T-cell (primary cell): ENCODE data around the gene AP1G1. TPM values are rescaled to one million over a fixed set of nuclear protein-coding genes. Genes with fewer than 3 reads are reported as not detected.
A peak's percentile ranks its signal among the peaks of the same experiment; 100 is the strongest.
"Not testable (repeated sequence)": the region's sequence is repeated elsewhere in the genome, so short reads cannot be mapped to it uniquely, and the experiment has no call there.

Source experiments
- ATAC-seq, 4 experiments: fragments of 200-7000 bp in 3 of 4; fragments of 150-1000 bp in 1 of 4; cut with Tn5 transposase; replicated peaks in 1 of 4; 1 replicate in 3 of 4; 2 replicates in 1 of 4; pipeline ENCODE4 v1.10.0; 2021; ENCODE audit warnings: moderate library complexity in 3 of 4, mild to moderate bottlenecking in 2 of 4, moderate number of reproducible peaks in 1 of 4
- CTCF ChIA-PET, 2 donors: fragments of 300-600 bp; sonication (Branson Sonifier 250); formaldehyde crosslinking; loops; one replicate each; lab custom pipeline; 2022; ENCODE audit warnings: antibody characterized with exemption in 2 of 2; lab: Charles Lee
- POLR2A ChIA-PET, 2 donors: fragments of 300-600 bp; sonication (Branson Sonifier 250); formaldehyde crosslinking; loops; one replicate each; lab custom pipeline; 2022; ENCODE audit warnings: antibody characterized with exemption in 2 of 2; lab: Charles Lee
- DNase-seq, 35 experiments: peaks; one replicate each; pipeline versions ENCODE4 v3.0.0 to v3.0.0-alpha.2; 2013 to 2023
- H3K27ac ChIP-seq: one replicate; pipeline ENCODE4 v1.5.1; 2013; ENCODE audit warnings: low read length
- H3K27me3 ChIP-seq, 2 experiments: replicated peaks in 1 of 2; 1 replicate in 1 of 2; 2 replicates in 1 of 2; pipeline versions ENCODE4 v1.6.1 to v1.7.0; 2013; ENCODE audit warnings: low read length in 1 of 2, mixed read lengths in 1 of 2; ENCODE audit not compliant: control insufficient read depth in 2 of 2, insufficient read depth in 2 of 2; ENCODE audit errors: extremely low read depth in 1 of 2
- H3K36me3 ChIP-seq, 2 donors: 1 replicate in 1 of 2; 2 replicates in 1 of 2; pipeline versions ENCODE4 v1.6.1 to v1.7.0; 2013; ENCODE audit warnings: low read length in 1 of 2; ENCODE audit not compliant: control insufficient read depth in 2 of 2, insufficient read depth in 1 of 2; ENCODE audit errors: extremely low read depth in 1 of 2
- H3K4me1 ChIP-seq, 2 experiments: 1 replicate in 1 of 2; 2 replicates in 1 of 2; pipeline versions ENCODE4 v1.6.1 to v1.7.0; 2013; ENCODE audit warnings: low read length in 2 of 2, mixed read lengths in 1 of 2; ENCODE audit not compliant: insufficient read depth in 2 of 2, control insufficient read depth in 1 of 2; ENCODE audit errors: extremely low read depth in 1 of 2
- H3K4me3 ChIP-seq, 2 donors: 1 replicate in 1 of 2; 2 replicates in 1 of 2; pipeline versions ENCODE4 v1.5.1 to v1.7.0; 2013; ENCODE audit warnings: mild to moderate bottlenecking in 2 of 2, low read length in 1 of 2, moderate library complexity in 1 of 2; ENCODE audit not compliant: control insufficient read depth in 1 of 2; ENCODE audit errors: extremely low read depth in 1 of 2
- H3K9me3 ChIP-seq: 2 replicates; pipeline ENCODE4 v1.7.0; 2013
- H3K27ac Mint-ChIP-seq, 2 donors: one replicate each; pipeline ENCODE4 v1.8.0; 2020 to 2021; ENCODE audit warnings: mild to moderate bottlenecking in 2 of 2, mixed read lengths in 2 of 2
- H3K27me3 Mint-ChIP-seq, 2 donors: one replicate each; pipeline ENCODE4 v1.8.0; 2021 to 2022; ENCODE audit warnings: mixed read lengths in 2 of 2
- H3K36me3 Mint-ChIP-seq: one replicate; pipeline ENCODE4 v1.8.0; 2021; ENCODE audit warnings: mixed read lengths
- H3K4me1 Mint-ChIP-seq, 3 donors: one replicate each; pipeline ENCODE4 v1.8.0; 2020 to 2022; ENCODE audit warnings: mixed read lengths in 3 of 3, mild to moderate bottlenecking in 1 of 3
- H3K4me3 Mint-ChIP-seq, 3 donors: one replicate each; pipeline ENCODE4 v1.8.0; 2020 to 2022; ENCODE audit warnings: mild to moderate bottlenecking in 3 of 3, mixed read lengths in 3 of 3, moderate library complexity in 3 of 3
- H3K9me3 Mint-ChIP-seq, 3 donors: one replicate each; pipeline ENCODE4 v1.8.0; 2020 to 2022; ENCODE audit warnings: mixed read lengths in 3 of 3
- WGBS: methylation state at CpG from one replicate; pipeline ENCODE4 v1.1.5; 2013; ENCODE audit warnings: missing lambda C conversion rate; ENCODE audit not compliant: insufficient coverage; 5-methylcytosine and 5-hydroxymethylcytosine counted together
- total RNA-seq, 35 experiments: library from RNA in 6 of 35; stranded (reverse) in 6 of 35; fragments of 120-200 nt in 1 of 35; gene quantifications; one replicate each; pipeline versions ENCODE4 v1.2.1 to v1.2.4 and lab custom pipeline; 2013 to 2026

AP1G1 gene
- total RNA-seq, 5 donors from 2014 or later (not counting 1 experiment from before 2014, with no cell fraction given), result 96.6 to 152 (median 101) TPM

DNA sequence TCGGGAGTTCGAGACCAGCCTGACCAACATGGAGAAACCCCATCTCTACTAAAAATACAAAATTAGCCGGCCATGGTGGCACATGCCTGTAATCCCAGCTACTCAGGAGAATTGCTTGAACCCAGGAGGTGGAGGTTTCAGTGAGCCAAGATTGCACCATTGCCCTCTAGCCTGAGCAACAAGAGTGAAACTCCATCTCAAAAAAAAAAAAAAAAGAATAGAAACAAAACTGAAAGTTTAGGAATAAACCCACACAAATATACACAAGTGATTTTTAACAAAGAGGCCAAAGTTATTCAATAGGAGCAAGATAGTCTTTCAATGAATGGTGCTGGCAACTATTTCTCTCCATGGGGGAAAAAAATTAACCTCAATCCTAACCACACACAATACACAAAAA, 18.3 kb downstream of the AP1G1 start:
- Mint-ChIP-seq H3K36me3 (peaks cover 25% of the 10 kb centered on the region), H3K4me3 (peak overlapping the region in 1 of 3 donors; percentile 4), H3K4me1 (peaks cover 63 to 67% (median 63%) of the 10 kb centered on the region in 3 donors), H3K27ac (peak overlapping the region in 1 of 2 donors; percentile 58)
- not testable (repeated sequence) for H3K27ac ChIP-seq, H3K4me3 ChIP-seq, H3K27me3 Mint-ChIP-seq, DNase-seq, H3K27me3 ChIP-seq, H3K9me3 Mint-ChIP-seq, ATAC-seq, H3K9me3 ChIP-seq
- ChIA-PET CTCF (interaction anchor here (0.6 to 1.4 kb wide), 2 partner anchors 22 to 92 kb away, joined by 3 to 5 read pairs; no protein-coding TSS in a partner anchor), POLR2A (interaction anchor here in 1 of 2 donors (0.5 to 1.3 kb wide), 3 partner anchors 17 to 150 kb away, joined by 3 read pairs; partner anchors contain the start of gene AP1G1)
- no CpG with 5 or more reads among the region's 3 CpGs for WGBS
- H3K4me1 ChIP-seq, result peaks cover 19 to 40% of the 10 kb centered on the region in 2 experiments
- H3K36me3 ChIP-seq, result peaks cover 2 to 33% of the 10 kb centered on the region in 2 donors

DNA sequence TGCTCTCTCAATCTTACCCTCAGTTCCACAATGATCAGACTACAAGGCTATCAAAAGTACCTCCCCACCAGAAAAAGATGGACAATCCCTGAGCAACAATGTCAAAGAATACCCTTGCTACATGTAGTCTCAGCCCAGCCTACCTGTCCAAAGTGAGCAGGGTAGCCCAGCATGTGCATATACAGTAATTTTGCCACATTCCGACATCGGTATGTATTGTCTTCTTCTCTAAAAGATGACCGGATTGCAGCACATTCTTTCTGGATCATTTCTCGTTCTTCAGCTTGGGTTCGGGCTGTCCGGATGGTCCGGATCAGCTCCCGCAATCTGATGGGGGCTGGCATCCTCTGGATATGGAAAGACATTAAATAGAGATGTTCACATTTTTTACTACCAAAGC, 19.5 kb downstream of the AP1G1 start:
- no peak overlapping the region for H3K4me3 ChIP-seq
- Mint-ChIP-seq H3K9me3 (no peaks in the 10 kb centered on the region), H3K4me3 (no peak overlapping the region), H3K4me1 (peaks cover 57 to 62% (median 58%) of the 10 kb centered on the region in 3 donors), H3K36me3 (peaks cover 28% of the 10 kb centered on the region), H3K27me3 (no peaks in the 10 kb centered on the region), H3K27ac (no peak overlapping the region)
- POLR2A ChIA-PET, result interaction anchor here (0.6 to 1.3 kb wide), 3 partner anchors 19 to 61 kb away, joined by 3 to 5 read pairs (median 5); partner anchors contain the start of gene AP1G1 (in 1 of the 2)
- CTCF ChIA-PET, result interaction anchor here in 1 of 2 donors (0.7 to 1.4 kb wide), 2 partner anchors 93 to 168 kb away, joined by 3 read pairs; no protein-coding TSS in a partner anchor
- no peak for ATAC-seq
- no peaks in the 10 kb centered on the region for H3K9me3 ChIP-seq
- H3K27me3 ChIP-seq, result no peaks in the 10 kb centered on the region
- no peak overlapping the region for H3K27ac ChIP-seq
- 94% methylated on average over 7 of the region's 8 CpGs for WGBS
- no peak for DNase-seq
- H3K4me1 ChIP-seq, result peaks cover 8 to 37% of the 10 kb centered on the region in 2 experiments
- H3K36me3 ChIP-seq, result peaks cover 2 to 37% of the 10 kb centered on the region in 2 donors

DNA sequence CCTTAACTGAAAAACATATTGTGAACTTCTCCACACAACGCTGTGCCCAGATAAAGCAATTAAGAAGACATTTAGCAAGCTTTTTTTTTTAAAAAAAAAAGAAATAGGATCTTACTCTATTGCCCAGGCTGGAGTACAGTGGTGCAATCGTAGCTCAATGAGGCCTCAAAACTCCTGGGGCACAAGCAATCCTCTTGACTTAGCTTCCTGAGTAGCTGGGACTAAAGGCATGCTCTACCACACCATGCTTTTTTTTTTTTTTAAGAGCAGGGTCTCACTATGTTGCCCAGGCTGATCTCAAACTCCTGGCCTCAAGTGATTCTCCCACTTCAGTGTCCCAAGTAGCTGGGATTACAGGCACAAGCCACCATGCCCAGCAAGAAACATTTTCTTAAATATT, 20.1 kb downstream of the AP1G1 start:
- Mint-ChIP-seq H3K9me3 (no peaks in the 10 kb centered on the region), H3K4me3 (no peak overlapping the region), H3K4me1 (peaks cover 54 to 57% (median 57%) of the 10 kb centered on the region in 3 donors), H3K27me3 (no peaks in the 10 kb centered on the region), H3K36me3 (peaks cover 29% of the 10 kb centered on the region), H3K27ac (no peak overlapping the region)
- H3K27ac ChIP-seq, result no peak overlapping the region
- CTCF ChIA-PET, result interaction anchor here in 1 of 2 donors (0.6 to 0.7 kb wide), 2 partner anchors 107 to 155 kb away, joined by 3 read pairs; no protein-coding TSS in a partner anchor
- 100% methylated on average over 1 of the region's 2 CpGs for WGBS
- ATAC-seq, result no peak
- peaks cover 8 to 34% of the 10 kb centered on the region in 2 experiments for H3K4me1 ChIP-seq
- POLR2A ChIA-PET, result no interaction called here
- H3K4me3 ChIP-seq, result no peak overlapping the region
- no peak for DNase-seq
- H3K9me3 ChIP-seq, result no peaks in the 10 kb centered on the region
- H3K36me3 ChIP-seq, result peaks cover 2 to 38% of the 10 kb centered on the region in 2 donors
- H3K27me3 ChIP-seq, result no peaks in the 10 kb centered on the region

DNA sequence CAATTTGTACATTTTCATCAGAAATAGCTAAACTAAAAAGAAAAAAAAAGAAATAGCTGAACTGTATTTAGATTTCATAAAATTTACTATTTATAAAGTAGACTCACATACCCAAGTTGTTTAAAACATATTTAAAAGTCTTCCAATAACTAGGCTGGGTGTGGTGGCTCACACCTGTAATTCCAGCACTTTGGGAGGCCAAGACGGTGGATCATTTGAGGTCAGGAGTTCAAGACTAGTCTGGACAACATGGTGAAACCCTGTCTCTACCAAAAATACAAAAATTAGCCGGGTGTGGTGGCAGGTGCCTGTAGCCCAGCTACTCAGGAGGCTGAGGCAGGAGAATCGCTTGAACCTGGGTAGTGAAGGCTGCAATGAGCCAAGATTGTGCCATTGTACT, 23.5 kb downstream of the AP1G1 start:
- DNase-seq, ATAC-seq, H3K27ac ChIP-seq, H3K27me3 Mint-ChIP-seq, H3K27ac Mint-ChIP-seq, H3K4me3 Mint-ChIP-seq, H3K9me3 Mint-ChIP-seq, H3K9me3 ChIP-seq, H3K27me3 ChIP-seq, H3K4me3 ChIP-seq: not testable (repeated sequence)
- Histone ChIP-seq H3K36me3 (peaks cover 7 to 39% of the 10 kb centered on the region in 2 donors), H3K4me1 (peaks cover 0 to 10% of the 10 kb centered on the region in 2 experiments)
- ChIA-PET CTCF (interaction anchor here in 1 of 2 donors (0.6 kb wide), 3 partner anchors 8 to 107 kb away, joined by 3 read pairs; no protein-coding TSS in a partner anchor), POLR2A (interaction anchor here in 1 of 2 donors (1.0 kb wide), 1 partner anchor 15 kb away, joined by 3 read pairs; no protein-coding TSS in a partner anchor)
- no CpG with 5 or more reads among the region's 3 CpGs for WGBS
- Mint-ChIP-seq H3K4me1 (peaks cover 33 to 43% (median 39%) of the 10 kb centered on the region in 3 donors), H3K36me3 (peaks cover 23% of the 10 kb centered on the region)

DNA sequence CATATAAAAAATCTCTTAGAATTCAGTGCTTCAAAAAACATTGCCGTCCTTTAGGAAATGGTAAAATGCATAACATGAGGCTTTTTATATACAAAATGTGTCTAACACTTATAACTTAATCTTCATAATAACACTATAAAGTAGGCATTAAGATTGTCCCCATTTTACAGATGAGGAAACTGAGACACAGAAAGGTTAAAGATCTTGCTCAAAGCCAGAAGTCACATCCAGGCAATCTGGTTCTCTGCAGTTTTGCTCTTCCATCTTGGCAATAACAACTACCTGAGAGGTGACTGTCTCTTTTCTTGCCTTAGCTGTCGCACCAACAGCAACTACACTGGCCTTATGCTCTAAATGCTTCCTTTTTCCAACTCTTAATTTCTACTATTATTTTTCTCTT, 24.5 kb downstream of the AP1G1 start:
- no peak overlapping the region for H3K27ac Mint-ChIP-seq
- no peaks in the 10 kb centered on the region for H3K9me3 ChIP-seq
- peaks cover 0 to 10% of the 10 kb centered on the region in 2 experiments for H3K4me1 ChIP-seq
- peaks cover 7 to 41% of the 10 kb centered on the region in 2 donors for H3K36me3 ChIP-seq
- no peak overlapping the region for H3K4me3 Mint-ChIP-seq
- POLR2A ChIA-PET, result interaction anchor here in 1 of 2 donors (1.0 kb wide), 1 partner anchor 14 kb away, joined by 3 read pairs; no protein-coding TSS in a partner anchor
- no peak for DNase-seq
- H3K27ac ChIP-seq, result no peak overlapping the region
- CTCF ChIA-PET, result no interaction called here
- H3K36me3 Mint-ChIP-seq, result peaks cover 19% of the 10 kb centered on the region
- ATAC-seq, result no peak
- H3K27me3 Mint-ChIP-seq, result no peaks in the 10 kb centered on the region
- no CpG with 5 or more reads among the region's 2 CpGs for WGBS
- no peak overlapping the region for H3K4me3 ChIP-seq
- peaks cover 22 to 40% (median 34%) of the 10 kb centered on the region in 3 donors for H3K4me1 Mint-ChIP-seq
- no peaks in the 10 kb centered on the region for H3K9me3 Mint-ChIP-seq
- H3K27me3 ChIP-seq, result no peaks in the 10 kb centered on the region

DNA sequence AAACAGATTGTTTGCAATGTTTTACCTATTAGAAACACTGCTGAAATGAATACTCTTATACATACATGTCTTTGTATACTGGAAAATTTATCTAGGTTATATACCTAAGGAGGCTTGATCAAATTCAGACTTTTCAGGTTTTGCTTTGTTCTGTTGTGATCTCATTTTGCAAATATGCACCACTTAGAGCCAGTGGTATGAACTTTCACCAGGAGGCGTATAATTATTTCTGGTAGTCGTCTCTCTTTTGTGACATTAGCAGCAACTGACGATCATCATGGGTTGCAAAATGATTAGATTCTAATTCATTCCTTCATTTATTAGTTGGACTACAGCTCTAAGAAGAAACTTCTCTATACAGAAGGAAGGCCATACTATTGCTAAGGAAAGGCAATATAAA, 26.9 kb downstream of the AP1G1 start:
- peaks cover 0 to 13% of the 10 kb centered on the region in 2 experiments for H3K4me1 ChIP-seq
- Mint-ChIP-seq H3K36me3 (peaks cover 14% of the 10 kb centered on the region), H3K27ac (no peak overlapping the region), H3K27me3 (no peaks in the 10 kb centered on the region), H3K4me3 (no peak overlapping the region), H3K9me3 (no peaks in the 10 kb centered on the region), H3K4me1 (peaks cover 35 to 44% (median 41%) of the 10 kb centered on the region in 3 donors)
- H3K27ac ChIP-seq, result no peak overlapping the region
- H3K27me3 ChIP-seq, result no peaks in the 10 kb centered on the region
- ChIA-PET CTCF (no interaction called here), POLR2A (no interaction called here)
- no peak for ATAC-seq
- DNase-seq, result no peak
- no peaks in the 10 kb centered on the region for H3K9me3 ChIP-seq
- no CpG with 5 or more reads among the region's 3 CpGs for WGBS
- H3K4me3 ChIP-seq, result no peak overlapping the region
- peaks cover 5 to 30% of the 10 kb centered on the region in 2 donors for H3K36me3 ChIP-seq
